ENCODE data around the gene MAG.

DNA sequence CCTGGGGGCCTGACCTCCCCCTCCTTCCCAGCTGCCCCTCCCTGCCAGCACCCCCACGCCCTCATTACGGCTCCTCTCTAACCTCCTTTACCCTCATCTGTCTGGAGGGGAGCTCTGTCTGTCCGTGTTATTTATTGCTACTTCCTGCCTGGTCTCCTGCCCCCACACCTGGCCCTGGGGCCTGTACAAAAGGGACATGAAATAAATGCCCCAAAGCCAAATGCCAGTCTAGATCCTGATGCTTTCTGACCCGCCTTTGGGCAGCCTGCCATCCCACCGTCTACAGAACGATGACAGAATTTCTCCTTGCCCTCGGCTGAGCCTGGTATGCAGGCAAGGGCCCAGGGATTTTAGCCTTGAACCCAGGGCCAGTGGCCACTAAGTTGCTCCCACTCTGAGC lies 21.6 kb downstream of the MAG start:
- TF ChIP-seq, protein P1, sequence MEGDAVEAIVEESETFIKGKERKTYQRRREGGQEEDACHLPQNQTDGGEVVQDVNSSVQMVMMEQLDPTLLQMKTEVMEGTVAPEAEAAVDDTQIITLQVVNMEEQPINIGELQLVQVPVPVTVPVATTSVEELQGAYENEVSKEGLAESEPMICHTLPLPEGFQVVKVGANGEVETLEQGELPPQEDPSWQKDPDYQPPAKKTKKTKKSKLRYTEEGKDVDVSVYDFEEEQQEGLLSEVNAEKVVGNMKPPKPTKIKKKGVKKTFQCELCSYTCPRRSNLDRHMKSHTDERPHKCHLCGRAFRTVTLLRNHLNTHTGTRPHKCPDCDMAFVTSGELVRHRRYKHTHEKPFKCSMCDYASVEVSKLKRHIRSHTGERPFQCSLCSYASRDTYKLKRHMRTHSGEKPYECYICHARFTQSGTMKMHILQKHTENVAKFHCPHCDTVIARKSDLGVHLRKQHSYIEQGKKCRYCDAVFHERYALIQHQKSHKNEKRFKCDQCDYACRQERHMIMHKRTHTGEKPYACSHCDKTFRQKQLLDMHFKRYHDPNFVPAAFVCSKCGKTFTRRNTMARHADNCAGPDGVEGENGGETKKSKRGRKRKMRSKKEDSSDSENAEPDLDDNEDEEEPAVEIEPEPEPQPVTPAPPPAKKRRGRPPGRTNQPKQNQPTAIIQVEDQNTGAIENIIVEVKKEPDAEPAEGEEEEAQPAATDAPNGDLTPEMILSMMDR (IDR thresholded peaks at IDR 0.05; ENCODE audit: insufficient read depth, low read length), result no peak
- no peak for TF ChIP-seq GABPA (IDR thresholded peaks at IDR 0.05; ENCODE audit: low read depth)
- TF ChIP-seq, protein P2, sequence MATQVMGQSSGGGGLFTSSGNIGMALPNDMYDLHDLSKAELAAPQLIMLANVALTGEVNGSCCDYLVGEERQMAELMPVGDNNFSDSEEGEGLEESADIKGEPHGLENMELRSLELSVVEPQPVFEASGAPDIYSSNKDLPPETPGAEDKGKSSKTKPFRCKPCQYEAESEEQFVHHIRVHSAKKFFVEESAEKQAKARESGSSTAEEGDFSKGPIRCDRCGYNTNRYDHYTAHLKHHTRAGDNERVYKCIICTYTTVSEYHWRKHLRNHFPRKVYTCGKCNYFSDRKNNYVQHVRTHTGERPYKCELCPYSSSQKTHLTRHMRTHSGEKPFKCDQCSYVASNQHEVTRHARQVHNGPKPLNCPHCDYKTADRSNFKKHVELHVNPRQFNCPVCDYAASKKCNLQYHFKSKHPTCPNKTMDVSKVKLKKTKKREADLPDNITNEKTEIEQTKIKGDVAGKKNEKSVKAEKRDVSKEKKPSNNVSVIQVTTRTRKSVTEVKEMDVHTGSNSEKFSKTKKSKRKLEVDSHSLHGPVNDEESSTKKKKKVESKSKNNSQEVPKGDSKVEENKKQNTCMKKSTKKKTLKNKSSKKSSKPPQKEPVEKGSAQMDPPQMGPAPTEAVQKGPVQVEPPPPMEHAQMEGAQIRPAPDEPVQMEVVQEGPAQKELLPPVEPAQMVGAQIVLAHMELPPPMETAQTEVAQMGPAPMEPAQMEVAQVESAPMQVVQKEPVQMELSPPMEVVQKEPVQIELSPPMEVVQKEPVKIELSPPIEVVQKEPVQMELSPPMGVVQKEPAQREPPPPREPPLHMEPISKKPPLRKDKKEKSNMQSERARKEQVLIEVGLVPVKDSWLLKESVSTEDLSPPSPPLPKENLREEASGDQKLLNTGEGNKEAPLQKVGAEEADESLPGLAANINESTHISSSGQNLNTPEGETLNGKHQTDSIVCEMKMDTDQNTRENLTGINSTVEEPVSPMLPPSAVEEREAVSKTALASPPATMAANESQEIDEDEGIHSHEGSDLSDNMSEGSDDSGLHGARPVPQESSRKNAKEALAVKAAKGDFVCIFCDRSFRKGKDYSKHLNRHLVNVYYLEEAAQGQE (IDR thresholded peaks at IDR 0.05; ENCODE audit: insufficient replicate concordance, low read depth), result no peak

Data from HL-60 (cell line).